HG03469 (cell line): ENCODE measurements around the gene FKBP4.
"Not testable (repeated sequence)": the region's sequence is repeated elsewhere in the genome, so short reads cannot be mapped to it uniquely, and the experiment has no call there.

Experiments used
- ATAC-seq: cut with Tn5 transposase; IDR thresholded peaks from one replicate; pipeline ENCODE4 v1.9.1; 2021; ENCODE audit warnings: mild to moderate bottlenecking, moderate library complexity, moderate number of reproducible peaks; ENCODE audit not compliant: unreplicated experiment

Gene FKBP4

GRCh38 chr12:2794736-2795289 is at the start of gene FKBP4:
TSS of gene FKBP4 (plus strand) at chr12:2794970. CDS start at chr12:2795140, 170 bp downstream.
- ATAC-seq = peak; percentile 47

- ATAC-seq = no peak
These were observed 49.1 kb upstream of the FKBP4 start for GRCh38 chr12:2745655-2746054.

- ATAC-seq = no peak
These were observed 45.2 kb upstream of the FKBP4 start for GRCh38 chr12:2749580-2749979.

- ATAC-seq = no peak
These were observed 44.6 kb upstream of the FKBP4 start for GRCh38 chr12:2750185-2750584.

GRCh38 chr12:2751230-2751629 is 43.5 kb upstream of the FKBP4 start:
- no peak for ATAC-seq

- ATAC-seq = no peak
These were observed 43.1 kb upstream of the FKBP4 start for GRCh38 chr12:2751686-2752085.

- ATAC-seq = no peak
These were observed 41.9 kb upstream of the FKBP4 start for GRCh38 chr12:2752676-2753371.

GRCh38 chr12:2753536-2753935 is 41.2 kb upstream of the FKBP4 start:
- ATAC-seq = no peak

GRCh38 chr12:2754208-2754607 is 40.6 kb upstream of the FKBP4 start:
- no peak for ATAC-seq

- ATAC-seq = no peak
These were observed 38.0 kb upstream of the FKBP4 start for GRCh38 chr12:2756756-2757155.

GRCh38 chr12:2759733-2760132 is 35.0 kb upstream of the FKBP4 start:
- ATAC-seq = no peak

GRCh38 chr12:2764398-2764797 is 30.4 kb upstream of the FKBP4 start:
- ATAC-seq = no peak

- ATAC-seq = no peak
These were observed 29.7 kb upstream of the FKBP4 start for GRCh38 chr12:2765052-2765451.

- ATAC-seq = no peak
These were observed 29.2 kb upstream of the FKBP4 start for GRCh38 chr12:2765608-2766007.

- ATAC-seq = no peak
These were observed 26.4 kb upstream of the FKBP4 start for GRCh38 chr12:2768224-2768961.

- no peak for ATAC-seq
These were observed 24.8 kb upstream of the FKBP4 start for GRCh38 chr12:2769866-2770533.

- ATAC-seq = not testable (repeated sequence)
These were observed 24.2 kb upstream of the FKBP4 start for GRCh38 chr12:2770544-2770943.

- ATAC-seq = no peak
These were observed 22.4 kb upstream of the FKBP4 start for GRCh38 chr12:2772370-2772769.

- no peak for ATAC-seq
These were observed 21.4 kb upstream of the FKBP4 start for GRCh38 chr12:2773199-2773875.

GRCh38 chr12:2775431-2775830 is 19.3 kb upstream of the FKBP4 start:
- ATAC-seq = no peak
